K562 (cell line): ENCODE results near the gene KHSRP. TPM values are rescaled to one million over a fixed set of nuclear protein-coding genes. Genes with fewer than 3 reads are reported as not detected.

Source experiments
- CHD1 ChIP-seq: fragments of 200-600 bp; sonication (generic); IDR thresholded peaks from one replicate; pipeline ENCODE4 v1.6.1; 2012; ENCODE audit warnings: mild to moderate bottlenecking, moderate library complexity, low read length, inconsistent platforms
- HCFC1 ChIP-seq: IDR thresholded peaks from 2 replicates; pipeline ENCODE4 v1.6.1; 2012; ENCODE audit warnings: low read depth, low read length, improper control_type of control experiment
- MAFG ChIP-seq: fragments of 450-650 bp; conservative IDR thresholded peaks from 2 replicates; pipeline ENCODE4 v1.6.1; 2016; ENCODE audit warnings: missing genetic modification characterization, missing compliant biosample characterization
- PRMT5 ChIP-seq: sonication (generic); formaldehyde crosslinking; IDR thresholded peaks from 2 replicates; pipeline ENCODE4 v1.5.0; 2020; ENCODE audit warnings: missing genetic modification reagents
- RBM25 ChIP-seq: fragments of 200-400 bp; formaldehyde crosslinking; IDR thresholded peaks from 2 replicates; pipeline ENCODE4 v1.6.1; 2018; ENCODE audit warnings: low read length, low read depth, moderate library complexity; ENCODE audit not compliant: severe bottlenecking
- ZBTB40 ChIP-seq, 2 experiments: fragments of 450-650 bp in 1 of 2; sonication (generic) in 1 of 2; formaldehyde crosslinking in 1 of 2; IDR thresholded peaks; 2 replicates each; pipeline versions ENCODE4 v1.7.1 to v1.9.0; 2016 to 2022; ENCODE audit warnings: inconsistent platforms in 1 of 2, mild to moderate bottlenecking in 1 of 2, missing genetic modification reagents in 1 of 2
- ZNF511 ChIP-seq: sonication (generic); formaldehyde crosslinking; IDR thresholded peaks from 2 replicates; pipeline ENCODE4 v1.8.0; 2022; ENCODE audit warnings: mild to moderate bottlenecking, missing genetic modification reagents
- polyA plus RNA-seq, 8 experiments: library from polyadenylated mRNA; depleted of rRNA in 4 of 8; stranded (reverse) in 5 of 8; unstranded in 3 of 8; fragments of >200 nt; fragmentation: Nextera tagmentation in 2 of 8; fragmentation: Illumina TruSeq in 1 of 8; extraction: Ambion mirVana in 2 of 8; extraction: Trizol in 1 of 8; gene quantifications; 2 replicates each; pipeline versions ENCODE4 v1.2.1 to v1.2.3, GENCODE V29; 2011 to 2014; ENCODE audit warnings: inconsistent platforms in 1 of 8, missing spikeins in 1 of 8
- total RNA-seq, 7 experiments: library from RNA; depleted of rRNA in 6 of 7; stranded (reverse); fragments of >200 nt in 6 of 7; fragmentation: Illumina TruSeq in 2 of 7; extraction: Trizol in 2 of 7; gene quantifications; 2 replicates each; pipeline versions ENCODE4 v1.2.1 to v1.2.3, GENCODE V29; 2011 to 2021; ENCODE audit warnings: low replicate concordance in 1 of 7

KHSRP gene
- total and polyA plus RNA-seq, 9 of the 15 experiments (the other 6 are each of a cell fraction or from before 2014, with no cell fraction given) = 4.2 to 564 (median 139) TPM

GRCh38 chr19:6424939-6425731 is 524 bp upstream of the KHSRP start (continued):
- TF ChIP-seq ZBTB40 (IDR thresholded peaks at IDR 0.05) = peak; percentile 66
- TF ChIP-seq ZBTB40 (CRISPR knock-in tag; IDR thresholded peaks at IDR 0.05) = no peak
- TF ChIP-seq MAFG (tag) = no peak
- peak; percentile 45; the same call in 1 of the 2 replicates for TF ChIP-seq HCFC1
- peak; percentile 93 for TF ChIP-seq RBM25
- 0 out of 2 replicates have a peak, but pooled peaks have one; percentile 44 for TF ChIP-seq PRMT5 (CRISPR knock-in tag)
- TF ChIP-seq ZNF511 (CRISPR knock-in tag) = peak; percentile 98
- TF ChIP-seq CHD1 = no peak
